HepG2 (cell line): ENCODE results near the gene VPS25. TPM values are rescaled to one million over a fixed set of nuclear protein-coding genes. Genes with fewer than 3 reads are reported as not detected.

ENCODE experiments used
- ATAC-seq: fragments of 200-7000 bp; cut with Tn5 transposase; 3 replicates; pipeline ENCODE4 v1.9.1; 2020; ENCODE audit warnings: mild to moderate bottlenecking, moderate library complexity
- BruUV-seq: library from RNA; stranded (reverse); fragments of 400-500 nt; replicated peaks from 2 replicates; lab custom pipeline; 2021; lab: Mats Ljungman, UMichigan
- CTCF ChIA-PET: fragments of 300-600 bp; formaldehyde crosslinking; extraction: SDS; loops from one replicate; lab custom pipeline; 2021; ENCODE audit warnings: low total read pairs, inconsistent platforms, low intra/inter-chr PET ratio; lab: Yijun Ruan, JAX
- POLR2A ChIA-PET: fragments of 350-600 bp; sonication (Branson Sonifier 250); formaldehyde crosslinking; loops from one replicate; lab custom pipeline; 2020; ENCODE audit warnings: antibody characterized with exemption, inconsistent platforms; lab: Yijun Ruan, JAX
- DNase-seq: peaks from one replicate; pipeline ENCODE4 v3.0.0-alpha.2; 2015; ENCODE audit warnings: low spot score
- FAIRE-seq: peaks from 3 replicates; lab custom pipeline; 2011; peaks lifted over from hg19 to GRCh38; lab: Jason Lieb, UNC
- H2AFZ ChIP-seq: one replicate; pipeline ENCODE4 v1.6.1; 2011; ENCODE audit warnings: low read length, inconsistent platforms
- H3K27ac ChIP-seq: fragments of 300-600 bp; 3 replicates; pipeline ENCODE4 v1.8.0; 2011; ENCODE audit warnings: mixed run types, mild to moderate bottlenecking, mixed read lengths, low read length, inconsistent platforms; ENCODE audit not compliant: insufficient read depth; ENCODE audit errors: extremely low read length
- H3K27me3 ChIP-seq, 2 experiments: fragments of 200-600 bp in 1 of 2; 2 replicates in 1 of 2; 3 replicates in 1 of 2; pipeline versions ENCODE4 v1.6.0 to v1.8.0; 2011; ENCODE audit warnings: low read length in 2 of 2, mild to moderate bottlenecking in 2 of 2, moderate library complexity in 2 of 2, inconsistent platforms in 1 of 2; ENCODE audit not compliant: insufficient read depth in 2 of 2, control insufficient read depth in 1 of 2
- H3K36me3 ChIP-seq, 2 experiments: fragments of 200-600 bp in 1 of 2; replicated peaks in 1 of 2; 2 replicates in 1 of 2; 3 replicates in 1 of 2; pipeline versions ENCODE4 v1.5.1 to v1.8.0; 2011; ENCODE audit warnings: low read length in 2 of 2, inconsistent platforms in 1 of 2; ENCODE audit not compliant: insufficient read depth in 2 of 2, control insufficient read depth in 1 of 2
- H3K4me1 ChIP-seq: 2 replicates; pipeline ENCODE4 v1.5.1; 2012; ENCODE audit warnings: low read length, inconsistent platforms; ENCODE audit not compliant: insufficient read depth
- H3K4me2 ChIP-seq: 2 replicates; pipeline ENCODE4 v1.6.0; 2011; ENCODE audit warnings: low read depth, low read length, inconsistent platforms
- H3K4me3 ChIP-seq, 3 experiments: fragments of 200-600 bp in 1 of 3; sonication (generic), shearing (Covaris generic) in 1 of 3; replicated peaks in 1 of 3; 2 replicates each; pipeline ENCODE4 v1.5.1; 2011 to 2016; ENCODE audit warnings: low read length in 3 of 3, inconsistent platforms in 2 of 3, low read depth in 2 of 3, mild to moderate bottlenecking in 2 of 3, control low read depth in 1 of 3, mixed read lengths in 1 of 3; ENCODE audit not compliant: insufficient read depth in 1 of 3
- H3K79me2 ChIP-seq: one replicate; pipeline ENCODE4 v1.6.1; 2011; ENCODE audit warnings: low read length, inconsistent platforms; ENCODE audit not compliant: insufficient read depth
- H3K9ac ChIP-seq: 2 replicates; pipeline ENCODE4 v1.6.0; 2011; ENCODE audit warnings: mild to moderate bottlenecking, low read depth, low read length, inconsistent platforms; ENCODE audit not compliant: insufficient read depth
- H3K9me3 ChIP-seq: 2 replicates; pipeline ENCODE4 v1.5.1; 2012; ENCODE audit warnings: mild to moderate bottlenecking, low read length
- H4K20me1 ChIP-seq: 2 replicates; pipeline ENCODE4 v1.6.0; 2011; ENCODE audit warnings: inconsistent platforms, mild to moderate bottlenecking, low read length, moderate library complexity; ENCODE audit not compliant: insufficient read depth
- GPBP1L1 ChIP-seq: sonication (generic); formaldehyde crosslinking; IDR thresholded peaks from 2 replicates; pipeline ENCODE4 v1.5.0; 2020; ENCODE audit warnings: mild to moderate bottlenecking, missing genetic modification reagents
- HDAC1 ChIP-seq: sonication (generic); formaldehyde crosslinking; IDR thresholded peaks from 2 replicates; pipeline ENCODE4 v1.5.1; 2020; ENCODE audit warnings: mild to moderate bottlenecking, missing genetic modification reagents
- JUNB ChIP-seq: sonication (generic); formaldehyde crosslinking; IDR thresholded peaks from 2 replicates; pipeline ENCODE4 v1.8.0; 2022; ENCODE audit warnings: missing genetic modification reagents, mild to moderate bottlenecking, borderline replicate concordance
- KAT8 ChIP-seq: IDR thresholded peaks from 2 replicates; pipeline ENCODE4 v1.6.1; 2016; ENCODE audit warnings: missing genetic modification reagents, missing compliant biosample characterization
- PAF1 ChIP-seq: IDR thresholded peaks from 2 replicates; pipeline ENCODE4 v1.6.1; 2016; ENCODE audit warnings: missing genetic modification reagents, missing compliant biosample characterization
- POLR2AphosphoS2 ChIP-seq: IDR thresholded peaks from 2 replicates; pipeline ENCODE4 v1.6.1; 2011; ENCODE audit warnings: low read depth, low read length, improper control_type of control experiment
- PRDM10 ChIP-seq: sonication (generic); formaldehyde crosslinking; IDR thresholded peaks from 2 replicates; pipeline ENCODE4 v1.4.0; 2020; ENCODE audit warnings: low read depth, missing genetic modification reagents
- RFXANK ChIP-seq: IDR thresholded peaks from 2 replicates; pipeline ENCODE4 v1.6.1; 2016
- SIN3B ChIP-seq: fragments of 150-350 bp; IDR thresholded peaks from 2 replicates; pipeline ENCODE4 v1.6.1; 2014; ENCODE audit warnings: low read length
- ZBTB43 ChIP-seq: sonication (generic); formaldehyde crosslinking; conservative IDR thresholded peaks from 2 replicates; pipeline ENCODE4 v1.4.0; 2020; ENCODE audit warnings: missing genetic modification reagents
- ZBTB49 ChIP-seq: sonication (generic); formaldehyde crosslinking; IDR thresholded peaks from 2 replicates; pipeline ENCODE4 v1.4.0; 2020; ENCODE audit warnings: missing genetic modification reagents, borderline replicate concordance
- ZFP36L1 ChIP-seq: sonication (generic); formaldehyde crosslinking; IDR thresholded peaks from 2 replicates; pipeline ENCODE4 v1.8.0; 2022; ENCODE audit warnings: mild to moderate bottlenecking, missing genetic modification reagents, moderate library complexity
- ZNF24 ChIP-seq: fragments of 450-650 bp; IDR thresholded peaks from 2 replicates; pipeline ENCODE4 v1.6.1; 2017; ENCODE audit warnings: antibody characterized with exemption, mild to moderate bottlenecking
- ZNF383 ChIP-seq: sonication (generic); formaldehyde crosslinking; IDR thresholded peaks from 2 replicates; pipeline ENCODE4 v1.4.0; 2020; ENCODE audit warnings: missing genetic modification reagents, mild to moderate bottlenecking, borderline replicate concordance
- ZNF605 ChIP-seq: sonication (generic); formaldehyde crosslinking; IDR thresholded peaks from 2 replicates; pipeline ENCODE4 v1.8.0; 2022; ENCODE audit warnings: mild to moderate bottlenecking, missing genetic modification reagents
- ZNF619 ChIP-seq: sonication (generic); formaldehyde crosslinking; IDR thresholded peaks from 2 replicates; pipeline ENCODE4 v1.4.0; 2020; ENCODE audit warnings: mild to moderate bottlenecking, missing genetic modification reagents
- ZNF766 ChIP-seq: sonication (generic); formaldehyde crosslinking; IDR thresholded peaks from 2 replicates; pipeline ENCODE4 v1.5.0; 2020; ENCODE audit warnings: missing genetic modification reagents, borderline replicate concordance
- ZSCAN22 ChIP-seq: sonication (generic); formaldehyde crosslinking; IDR thresholded peaks from 2 replicates; pipeline ENCODE4 v1.4.0; 2020; ENCODE audit warnings: mild to moderate bottlenecking, missing genetic modification reagents
- WGBS: methylation state at CpG from one replicate; pipeline ENCODE4 v1.1.6; 2017; ENCODE audit warnings: low lambda C conversion rate; 5-methylcytosine and 5-hydroxymethylcytosine counted together
- in situ Hi-C: cut with HindIII; loops from 2 replicates; pipeline ENCODE4 v1.10.0; 2017; ENCODE audit warnings: low pct_unique_long_range_greater_than_20kb; ENCODE audit not compliant: extremely low pct_ligation_motif_present
- intact Hi-C: fragments of 100-400 bp; cut with micrococcal nuclease; formaldehyde crosslinking; loops from one replicate; pipeline ENCODE4 v1.10.0; 2022; ENCODE audit not compliant: unreplicated experiment
- polyA plus RNA-seq, 8 experiments: library from polyadenylated mRNA; depleted of rRNA in 3 of 8; stranded (reverse) in 7 of 8; unstranded in 1 of 8; fragments of >200 nt; fragmentation: Illumina TruSeq in 4 of 8; extraction: Trizol in 4 of 8; gene quantifications; 2 replicates each; pipeline versions ENCODE4 v1.2.1 to v1.2.3, GENCODE V29; 2011 to 2016; ENCODE audit warnings: low read depth in 4 of 8, missing spikeins in 1 of 8, mixed read lengths in 1 of 8; ENCODE audit not compliant: insufficient read depth in 1 of 8
- total RNA-seq, 5 experiments: library from RNA; depleted of rRNA; stranded (reverse); fragments of >200 nt; fragmentation: Illumina TruSeq; extraction: Trizol; gene quantifications; 2 replicates each; pipeline ENCODE4 v1.2.3, GENCODE V29; 2016; ENCODE audit warnings: low read depth in 1 of 5

VPS25 gene
- total and polyA plus RNA-seq, 2 of the 13 experiments (the other 11 are each of a cell fraction or from before 2014, with no cell fraction given): 161 to 249 TPM

- H3K79me2 ChIP-seq: peaks cover 9% of the 10 kb centered on the region
- no peak overlapping the region for H2AFZ ChIP-seq
- no peak overlapping the region for H3K4me2 ChIP-seq
- ATAC-seq (no peak), DNase-seq (no peak), FAIRE-seq (no peak)
- ChIA-PET POLR2A (no interaction called here), CTCF (no interaction called here)
- H3K27ac ChIP-seq: no peak overlapping the region
- H3K36me3 ChIP-seq: peaks cover 0 to 1% of the 10 kb centered on the region in 2 experiments; a peak in 2 of 5 replicates
- H4K20me1 ChIP-seq: no peaks in the 10 kb centered on the region
- no peaks in the 10 kb centered on the region for H3K27me3 ChIP-seq
- intact Hi-C loops (no loop called here), in situ Hi-C loops (no loop called here)
- peaks cover 37% of the 10 kb centered on the region for H3K4me1 ChIP-seq
- H3K9me3 ChIP-seq: no peaks in the 10 kb centered on the region
- WGBS: 45% methylated on average over 1 of the region's 1 CpG
- H3K9ac ChIP-seq: no peak overlapping the region
- BruUV-seq: no TSS peak
- H3K4me3 ChIP-seq: no peak overlapping the region
- no peak for TF ChIP-seq PRDM10 (CRISPR knock-in tag)
- no peak for TF ChIP-seq ZNF24
- no peak for TF ChIP-seq ZSCAN22 (CRISPR knock-in tag)
- TF ChIP-seq ZNF619 (CRISPR knock-in tag): no peak
- no peak for TF ChIP-seq GPBP1L1 (CRISPR knock-in tag)
- no peak for TF ChIP-seq SIN3B
- no peak for TF ChIP-seq KAT8 (CRISPR knock-in tag)
- no peak for TF ChIP-seq ZNF605 (CRISPR knock-in tag)
- TF ChIP-seq ZBTB49 (CRISPR knock-in tag): no peak
- TF ChIP-seq HDAC1 (CRISPR knock-in tag): no peak
- no peak for TF ChIP-seq JUNB (CRISPR knock-in tag)
- no peak for TF ChIP-seq PAF1 (CRISPR knock-in tag)
- no peak for TF ChIP-seq ZBTB43 (CRISPR knock-in tag)
- TF ChIP-seq POLR2AphosphoS2: no peak
- no peak for TF ChIP-seq RFXANK (CRISPR knock-in tag)
- TF ChIP-seq ZNF766 (CRISPR knock-in tag): no peak
- no peak for TF ChIP-seq ZNF383 (CRISPR knock-in tag)
- no peak for TF ChIP-seq ZFP36L1 (CRISPR knock-in tag)
Measured at GRCh38 chr17:42740699-42741098, 32.5 kb upstream of the VPS25 start.
